ENCODE data around the gene SLC22A23.

The SLC22A23 gene

DNA sequence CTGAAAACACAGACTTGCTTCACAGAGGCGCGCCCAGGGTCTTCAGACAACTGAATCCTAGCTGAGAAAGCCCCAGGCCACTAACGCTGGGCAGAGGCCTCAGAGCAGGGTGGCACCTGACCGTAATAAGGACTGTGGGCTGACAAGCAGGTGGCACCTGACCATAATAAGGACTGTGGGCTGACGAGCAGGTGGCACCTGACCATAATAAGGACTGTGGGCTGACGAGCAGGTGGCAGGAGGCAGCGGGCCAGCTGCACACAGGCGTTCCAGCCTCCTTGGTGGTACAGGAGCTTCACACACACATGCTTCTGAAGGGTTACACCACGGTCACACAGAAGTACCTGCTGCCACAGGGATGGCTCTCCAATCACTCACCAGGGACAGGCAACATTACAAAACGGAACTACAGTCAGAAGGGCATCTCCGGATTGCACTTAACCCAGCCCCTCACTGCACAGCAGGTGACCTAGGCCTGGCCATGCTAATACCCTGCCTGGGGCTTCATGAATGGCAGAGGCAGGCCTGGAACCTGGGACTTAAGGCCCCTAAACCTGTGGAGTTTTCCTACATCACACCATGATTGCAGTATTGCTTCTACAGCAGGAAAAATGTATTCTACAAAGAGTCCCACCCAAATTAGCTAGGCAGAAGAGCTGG, 147.3 kb downstream of the SLC22A23 start (continued):
- no peak for TF ChIP-seq ZNF23 (tag by site-specific recombination; IDR thresholded peaks at IDR 0.05; ENCODE audit: borderline replicate concordance)

GRCh38 chr6:3308106-3308505, 148.7 kb downstream of the SLC22A23 start:
- Histone ChIP-seq H3K27ac (ENCODE audit: extremely low read depth, low read depth, low read length) (no peak overlapping the region), H3K4me3 (ENCODE audit: low read depth, low read length) (no peak overlapping the region), H3K36me3 (ENCODE audit: control insufficient read depth in 2 of 2, insufficient read depth in 1 of 2, low read length in 2 of 2) (peaks cover 0 to 9% of the 10 kb centered on the region in 2 experiments; a peak in 1 of 3 replicates), H3K9me3 (ENCODE audit: control insufficient read depth, insufficient read depth, low read depth, low read length) (no peaks in the 10 kb centered on the region; the same call in 1 of the 2 replicates), H3K4me1 (ENCODE audit: control insufficient read depth, insufficient read depth, low read length) (no peaks in the 10 kb centered on the region)
- no peak for TF ChIP-seq ZNF16 (tag by site-specific recombination; IDR thresholded peaks at IDR 0.05; ENCODE audit: low read depth)
- no peak for TF ChIP-seq ZNF521 (tag by site-specific recombination; IDR thresholded peaks at IDR 0.05)
- TF ChIP-seq, protein P1, sequence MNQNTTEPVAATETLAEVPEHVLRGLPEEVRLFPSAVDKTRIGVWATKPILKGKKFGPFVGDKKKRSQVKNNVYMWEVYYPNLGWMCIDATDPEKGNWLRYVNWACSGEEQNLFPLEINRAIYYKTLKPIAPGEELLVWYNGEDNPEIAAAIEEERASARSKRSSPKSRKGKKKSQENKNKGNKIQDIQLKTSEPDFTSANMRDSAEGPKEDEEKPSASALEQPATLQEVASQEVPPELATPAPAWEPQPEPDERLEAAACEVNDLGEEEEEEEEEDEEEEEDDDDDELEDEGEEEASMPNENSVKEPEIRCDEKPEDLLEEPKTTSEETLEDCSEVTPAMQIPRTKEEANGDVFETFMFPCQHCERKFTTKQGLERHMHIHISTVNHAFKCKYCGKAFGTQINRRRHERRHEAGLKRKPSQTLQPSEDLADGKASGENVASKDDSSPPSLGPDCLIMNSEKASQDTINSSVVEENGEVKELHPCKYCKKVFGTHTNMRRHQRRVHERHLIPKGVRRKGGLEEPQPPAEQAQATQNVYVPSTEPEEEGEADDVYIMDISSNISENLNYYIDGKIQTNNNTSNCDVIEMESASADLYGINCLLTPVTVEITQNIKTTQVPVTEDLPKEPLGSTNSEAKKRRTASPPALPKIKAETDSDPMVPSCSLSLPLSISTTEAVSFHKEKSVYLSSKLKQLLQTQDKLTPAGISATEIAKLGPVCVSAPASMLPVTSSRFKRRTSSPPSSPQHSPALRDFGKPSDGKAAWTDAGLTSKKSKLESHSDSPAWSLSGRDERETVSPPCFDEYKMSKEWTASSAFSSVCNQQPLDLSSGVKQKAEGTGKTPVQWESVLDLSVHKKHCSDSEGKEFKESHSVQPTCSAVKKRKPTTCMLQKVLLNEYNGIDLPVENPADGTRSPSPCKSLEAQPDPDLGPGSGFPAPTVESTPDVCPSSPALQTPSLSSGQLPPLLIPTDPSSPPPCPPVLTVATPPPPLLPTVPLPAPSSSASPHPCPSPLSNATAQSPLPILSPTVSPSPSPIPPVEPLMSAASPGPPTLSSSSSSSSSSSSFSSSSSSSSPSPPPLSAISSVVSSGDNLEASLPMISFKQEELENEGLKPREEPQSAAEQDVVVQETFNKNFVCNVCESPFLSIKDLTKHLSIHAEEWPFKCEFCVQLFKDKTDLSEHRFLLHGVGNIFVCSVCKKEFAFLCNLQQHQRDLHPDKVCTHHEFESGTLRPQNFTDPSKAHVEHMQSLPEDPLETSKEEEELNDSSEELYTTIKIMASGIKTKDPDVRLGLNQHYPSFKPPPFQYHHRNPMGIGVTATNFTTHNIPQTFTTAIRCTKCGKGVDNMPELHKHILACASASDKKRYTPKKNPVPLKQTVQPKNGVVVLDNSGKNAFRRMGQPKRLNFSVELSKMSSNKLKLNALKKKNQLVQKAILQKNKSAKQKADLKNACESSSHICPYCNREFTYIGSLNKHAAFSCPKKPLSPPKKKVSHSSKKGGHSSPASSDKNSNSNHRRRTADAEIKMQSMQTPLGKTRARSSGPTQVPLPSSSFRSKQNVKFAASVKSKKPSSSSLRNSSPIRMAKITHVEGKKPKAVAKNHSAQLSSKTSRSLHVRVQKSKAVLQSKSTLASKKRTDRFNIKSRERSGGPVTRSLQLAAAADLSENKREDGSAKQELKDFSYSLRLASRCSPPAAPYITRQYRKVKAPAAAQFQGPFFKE (tag by site-specific recombination; IDR thresholded peaks at IDR 0.05; ENCODE audit: borderline replicate concordance): no peak
- no peak for TF ChIP-seq ZNF274 (IDR thresholded peaks at IDR 0.05; ENCODE audit: low read length)
- TF ChIP-seq ZNF274 (tag by site-specific recombination; IDR thresholded peaks at IDR 0.05; ENCODE audit: borderline replicate concordance): no peak
- TF ChIP-seq KLF7 (tag by site-specific recombination; IDR thresholded peaks at IDR 0.05; ENCODE audit: borderline replicate concordance): no peak
- TF ChIP-seq ZSCAN23 (tag by site-specific recombination; IDR thresholded peaks at IDR 0.05): no peak
- TF ChIP-seq, protein P2, sequence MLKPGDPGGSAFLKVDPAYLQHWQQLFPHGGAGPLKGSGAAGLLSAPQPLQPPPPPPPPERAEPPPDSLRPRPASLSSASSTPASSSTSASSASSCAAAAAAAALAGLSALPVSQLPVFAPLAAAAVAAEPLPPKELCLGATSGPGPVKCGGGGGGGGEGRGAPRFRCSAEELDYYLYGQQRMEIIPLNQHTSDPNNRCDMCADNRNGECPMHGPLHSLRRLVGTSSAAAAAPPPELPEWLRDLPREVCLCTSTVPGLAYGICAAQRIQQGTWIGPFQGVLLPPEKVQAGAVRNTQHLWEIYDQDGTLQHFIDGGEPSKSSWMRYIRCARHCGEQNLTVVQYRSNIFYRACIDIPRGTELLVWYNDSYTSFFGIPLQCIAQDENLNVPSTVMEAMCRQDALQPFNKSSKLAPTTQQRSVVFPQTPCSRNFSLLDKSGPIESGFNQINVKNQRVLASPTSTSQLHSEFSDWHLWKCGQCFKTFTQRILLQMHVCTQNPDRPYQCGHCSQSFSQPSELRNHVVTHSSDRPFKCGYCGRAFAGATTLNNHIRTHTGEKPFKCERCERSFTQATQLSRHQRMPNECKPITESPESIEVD (tag by site-specific recombination; IDR thresholded peaks at IDR 0.05): no peak
- TF ChIP-seq ZSCAN30 (tag by site-specific recombination; IDR thresholded peaks at IDR 0.05): no peak
- TF ChIP-seq ZNF473 (tag by site-specific recombination; IDR thresholded peaks at IDR 0.05): no peak
- no peak for TF ChIP-seq ZNF768 (tag by site-specific recombination; IDR thresholded peaks at IDR 0.05)
- no peak for TF ChIP-seq ZNF548 (tag by site-specific recombination; IDR thresholded peaks at IDR 0.05)
- TF ChIP-seq ZNF76 (tag by site-specific recombination; IDR thresholded peaks at IDR 0.05; ENCODE audit: borderline replicate concordance, low read depth): no peak
- TF ChIP-seq HOXC10 (CRISPR knock-in tag; IDR thresholded peaks at IDR 0.05): no peak
- TF ChIP-seq ZNF571 (tag by site-specific recombination; IDR thresholded peaks at IDR 0.05): no peak
- TF ChIP-seq ZEB2 (tag by site-specific recombination; IDR thresholded peaks at IDR 0.05): no peak
- TF ChIP-seq, protein P3, sequence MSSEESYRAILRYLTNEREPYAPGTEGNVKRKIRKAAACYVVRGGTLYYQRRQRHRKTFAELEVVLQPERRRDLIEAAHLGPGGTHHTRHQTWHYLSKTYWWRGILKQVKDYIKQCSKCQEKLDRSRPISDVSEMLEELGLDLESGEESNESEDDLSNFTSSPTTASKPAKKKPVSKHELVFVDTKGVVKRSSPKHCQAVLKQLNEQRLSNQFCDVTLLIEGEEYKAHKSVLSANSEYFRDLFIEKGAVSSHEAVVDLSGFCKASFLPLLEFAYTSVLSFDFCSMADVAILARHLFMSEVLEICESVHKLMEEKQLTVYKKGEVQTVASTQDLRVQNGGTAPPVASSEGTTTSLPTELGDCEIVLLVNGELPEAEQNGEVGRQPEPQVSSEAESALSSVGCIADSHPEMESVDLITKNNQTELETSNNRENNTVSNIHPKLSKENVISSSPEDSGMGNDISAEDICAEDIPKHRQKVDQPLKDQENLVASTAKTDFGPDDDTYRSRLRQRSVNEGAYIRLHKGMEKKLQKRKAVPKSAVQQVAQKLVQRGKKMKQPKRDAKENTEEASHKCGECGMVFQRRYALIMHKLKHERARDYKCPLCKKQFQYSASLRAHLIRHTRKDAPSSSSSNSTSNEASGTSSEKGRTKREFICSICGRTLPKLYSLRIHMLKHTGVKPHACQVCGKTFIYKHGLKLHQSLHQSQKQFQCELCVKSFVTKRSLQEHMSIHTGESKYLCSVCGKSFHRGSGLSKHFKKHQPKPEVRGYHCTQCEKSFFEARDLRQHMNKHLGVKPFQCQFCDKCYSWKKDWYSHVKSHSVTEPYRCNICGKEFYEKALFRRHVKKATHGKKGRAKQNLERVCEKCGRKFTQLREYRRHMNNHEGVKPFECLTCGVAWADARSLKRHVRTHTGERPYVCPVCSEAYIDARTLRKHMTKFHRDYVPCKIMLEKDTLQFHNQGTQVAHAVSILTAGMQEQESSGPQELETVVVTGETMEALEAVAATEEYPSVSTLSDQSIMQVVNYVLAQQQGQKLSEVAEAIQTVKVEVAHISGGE (tag by site-specific recombination; conservative IDR thresholded peaks at IDR 0.05; ENCODE audit: low read depth): no peak
- CTCF ChIA-PET: no interaction called here
- POLR2A ChIA-PET: no interaction called here
